PC-9 (cell line): ENCODE results near the gene PATL2. TPM values are rescaled to one million over a fixed set of nuclear protein-coding genes. Genes with fewer than 3 reads are reported as not detected.
"Not testable (repeated sequence)": the region's sequence is repeated elsewhere in the genome, so short reads cannot be mapped to it uniquely, and the experiment has no call there.

Experiments used
- Bru-seq: library from RNA; stranded (reverse); fragments of 400-500 nt; gene quantifications from one replicate; lab custom pipeline; 2021; lab: Mats Ljungman, UMichigan
- BruChase-seq, 2 experiments: library from RNA; stranded (reverse); fragments of 400-500 nt; gene quantifications; one replicate each; lab custom pipeline; 2021; lab: Mats Ljungman, UMichigan
- BruUV-seq: library from RNA; stranded (reverse); fragments of 400-500 nt; replicated peaks from 2 replicates; lab custom pipeline; 2021; lab: Mats Ljungman, UMichigan
- CTCF ChIA-PET: fragments of 300-600 bp; sonication (Branson Sonifier 250); formaldehyde crosslinking; loops from one replicate; lab custom pipeline; 2022; ENCODE audit warnings: antibody characterized with exemption; lab: Charles Lee
- POLR2A ChIA-PET: fragments of 300-600 bp; sonication (Branson Sonifier 250); formaldehyde crosslinking; loops from one replicate; lab custom pipeline; 2022; ENCODE audit warnings: antibody characterized with exemption; ENCODE audit not compliant: unreplicated experiment; lab: Charles Lee
- DNase-seq, 2 experiments: peaks; one replicate each; pipeline versions ENCODE4 v3.0.0 to v3.0.0-alpha.2; 2015 to 2022; ENCODE audit warnings: mixed read lengths in 1 of 2
- H2AFZ ChIP-seq: fragments of 200-600 bp; sonication (generic); 2 replicates; pipeline ENCODE4 v1.8.1; 2017; ENCODE audit warnings: antibody characterized with exemption
- H3F3A ChIP-seq: fragments of 200-600 bp; sonication (generic); 2 replicates; pipeline ENCODE4 v1.8.1; 2017; ENCODE audit warnings: antibody characterized with exemption, mild to moderate bottlenecking, low read depth; ENCODE audit not compliant: insufficient read depth
- H3K27ac ChIP-seq: fragments of 200-600 bp; sonication (generic); 2 replicates; pipeline ENCODE4 v1.6.1; 2016; ENCODE audit warnings: mixed run types
- H3K27me3 ChIP-seq: fragments of 200-600 bp; sonication (generic); 2 replicates; pipeline ENCODE4 v1.6.1; 2016; ENCODE audit warnings: low read depth, mixed run types; ENCODE audit not compliant: insufficient read depth
- H3K36me3 ChIP-seq: fragments of 200-600 bp; sonication (generic); 2 replicates; pipeline ENCODE4 v1.6.1; 2016; ENCODE audit warnings: low read depth, mixed run types
- H3K4me1 ChIP-seq: fragments of 200-600 bp; sonication (generic); replicated peaks from 2 replicates; pipeline ENCODE4 v1.6.1; 2016; ENCODE audit warnings: mixed run types; ENCODE audit not compliant: insufficient read depth
- H3K4me2 ChIP-seq: fragments of 200-600 bp; sonication (generic); 2 replicates; pipeline ENCODE4 v1.6.1; 2017; ENCODE audit warnings: mixed run types
- H3K4me3 ChIP-seq: fragments of 200-600 bp; sonication (generic); 2 replicates; pipeline ENCODE4 v1.6.1; 2016; ENCODE audit warnings: mixed run types
- H3K79me2 ChIP-seq: fragments of 200-600 bp; sonication (generic); 2 replicates; pipeline ENCODE4 v1.6.1; 2017; ENCODE audit warnings: low read depth, mixed run types
- H3K9me2 ChIP-seq: fragments of 200-600 bp; sonication (generic); 2 replicates; pipeline ENCODE4 v1.8.1; 2017; ENCODE audit warnings: mild to moderate bottlenecking; ENCODE audit not compliant: insufficient read depth
- H3K9me3 ChIP-seq: fragments of 200-600 bp; sonication (generic); 2 replicates; pipeline ENCODE4 v1.8.1; 2016; ENCODE audit warnings: low read depth; ENCODE audit not compliant: insufficient read depth
- H4K20me1 ChIP-seq: fragments of 200-600 bp; sonication (generic); 2 replicates; pipeline ENCODE4 v1.8.1; 2017; ENCODE audit not compliant: insufficient read depth
- CTCF ChIP-seq: fragments of 200-600 bp; sonication (generic); conservative IDR thresholded peaks from 2 replicates; pipeline ENCODE4 v1.6.1; 2017; ENCODE audit warnings: mixed run types, antibody characterized with exemption, mild to moderate bottlenecking, moderate library complexity
- EZH2 ChIP-seq: fragments of 200-600 bp; sonication (generic); IDR thresholded peaks from 2 replicates; pipeline ENCODE4 v1.8.0; 2017; ENCODE audit warnings: antibody characterized with exemption, low read depth
- intact Hi-C: fragments of 100-400 bp; cut with micrococcal nuclease; formaldehyde crosslinking; loops from one replicate; pipeline ENCODE4 v1.10.0; 2022; ENCODE audit not compliant: unreplicated experiment
- long read RNA-seq: library from polyadenylated mRNA; stranded (forward); transcript quantifications from one replicate; pipeline ENCODE4 v2.0.0, GENCODE V29; 2022
- total RNA-seq: library from RNA; stranded (reverse); gene quantifications from 2 replicates; pipeline ENCODE4 v1.2.3, GENCODE V29; 2021

PATL2 gene
- total RNA-seq (0.61 and 2.0 TPM in 2 replicates), Bru-seq, nascent RNA (percentile 21 among the genes with signal in this experiment), BruChase-seq, experiment 1, labeled RNA remaining after a 2-hour chase (percentile 35 among the genes with signal in this experiment), BruChase-seq, experiment 2, labeled RNA remaining after a 6-hour chase (percentile 44 among the genes with signal in this experiment)
- long read RNA-seq, partial matches to known transcripts, result 0 of 4 reads
- long read RNA-seq, other reads (novel, unspliced or antisense), result 1 of 4 reads

GRCh38 chr15:44711096-44711742, at the start of gene PATL2, which contains the start of gene B2M:
Gene PATL2 (minus strand): TSS chr15:44711323. CDS start chr15:44676490, 34,833 bp downstream.
Gene B2M (plus strand): TSS chr15:44711517. CDS start chr15:44711547, 30 bp downstream.
- no TSS peak for BruUV-seq
- Histone ChIP-seq H3K9me2 (no peaks in the 10 kb centered on the region), H3K9me3 (no peaks in the 10 kb centered on the region), H3F3A (peaks cover 10% of the 10 kb centered on the region; the same call in 1 of the 2 replicates), H2AFZ (peak within 1 kb of the TSS; percentile 88), H3K4me1 (peaks cover 21% of the 10 kb centered on the region), H3K27ac (peak within 1 kb of the TSS; percentile 53), H4K20me1 (no peaks in the 10 kb centered on the region), H3K79me2 (peaks cover 41% of the 10 kb centered on the region), H3K27me3 (no peaks in the 10 kb centered on the region), H3K36me3 (no peaks in the 10 kb centered on the region; the same call in 1 of the 2 replicates), H3K4me2 (peak within 1 kb of the TSS; percentile 93), H3K4me3 (peak within 1 kb of the TSS; percentile 94)
- peak; percentile 88 to 95 for DNase-seq
- TF ChIP-seq EZH2 (no peak), CTCF (no peak)
- ChIA-PET POLR2A (interaction anchor here (0.6 to 1.2 kb wide), 3 partner anchors 16 to 48 kb away, joined by 3 to 7 read pairs (median 5); partner anchors contain the start of gene SPG11), CTCF (interaction anchor here (0.5 to 1.6 kb wide), 6 partner anchors 15 to 307 kb away, joined by 3 to 6 read pairs (median 3); partner anchors contain the start of gene SPG11)
- intact Hi-C loops, result loop anchor here (1.0 kb wide), 2 partner anchors 15 to 48 kb away; partner anchors contain the start of gene SPG11

- Histone ChIP-seq H3K4me3 (no peak overlapping the region), H3K79me2 (no peaks in the 10 kb centered on the region), H3K27me3 (no peaks in the 10 kb centered on the region), H3K9me2 (no peaks in the 10 kb centered on the region), H3K36me3 (no peaks in the 10 kb centered on the region), H3K4me2 (no peak overlapping the region), H3K9me3 (no peaks in the 10 kb centered on the region), H3F3A (no peaks in the 10 kb centered on the region), H3K4me1 (no peaks in the 10 kb centered on the region), H4K20me1 (no peaks in the 10 kb centered on the region), H2AFZ (no peak overlapping the region), H3K27ac (no peak overlapping the region)
- ChIA-PET CTCF (no interaction called here), POLR2A (interaction anchor here (0.7 kb wide), 1 partner anchor 22 kb away, joined by 3 read pairs; no protein-coding TSS in a partner anchor)
- no peak for DNase-seq
- no TSS peak for BruUV-seq
- intact Hi-C loops, result no loop called here
- TF ChIP-seq EZH2 (no peak), CTCF (no peak)
Observed at GRCh38 chr15:44753345-44753744, 42.2 kb upstream of the PATL2 start.

- H3K4me2 ChIP-seq, H3K9me2 ChIP-seq, H3K27ac ChIP-seq, H4K20me1 ChIP-seq, H3K4me1 ChIP-seq, CTCF ChIA-PET, POLR2A ChIA-PET, H3K36me3 ChIP-seq, H2AFZ ChIP-seq, intact Hi-C loops, BruUV-seq, H3K27me3 ChIP-seq, DNase-seq, H3K9me3 ChIP-seq, H3F3A ChIP-seq, H3K79me2 ChIP-seq, H3K4me3 ChIP-seq: not testable (repeated sequence)
Observed at GRCh38 chr15:44743454-44743853, 32.3 kb upstream of the PATL2 start.

- H3K79me2 ChIP-seq, DNase-seq, H3K27ac ChIP-seq, H3K4me1 ChIP-seq, H3K9me2 ChIP-seq, BruUV-seq, H3K36me3 ChIP-seq, H3K4me2 ChIP-seq, H3K27me3 ChIP-seq, H3K4me3 ChIP-seq, H3F3A ChIP-seq, H3K9me3 ChIP-seq, POLR2A ChIA-PET, H2AFZ ChIP-seq, H4K20me1 ChIP-seq: not testable (repeated sequence)
- intact Hi-C loops, result loop anchor here (2.0 to 5.0 kb wide), 2 partner anchors 77 to 147 kb away; partner anchors contain the start of gene SPG11
- CTCF ChIA-PET, result interaction anchor here (1.0 to 1.9 kb wide), 3 partner anchors 16 to 76 kb away, joined by 3 to 14 read pairs (median 4); partner anchors contain the start of gene SPG11
Observed at GRCh38 chr15:44739222-44739847, 28.2 kb upstream of the PATL2 start.
